Fibroblast of peridontal ligament (primary cell): ENCODE data around the gene COPG1.
A peak's percentile ranks its signal among the peaks of the same experiment; 100 is the strongest.
"Not testable (repeated sequence)": the region's sequence is repeated elsewhere in the genome, so short reads cannot be mapped to it uniquely, and the experiment has no call there.

ENCODE experiments used
- DNase-seq: peaks from one replicate; pipeline ENCODE4 v3.0.0-alpha.2; 2010; ENCODE audit errors: extremely low read depth

COPG1 gene, protein sequence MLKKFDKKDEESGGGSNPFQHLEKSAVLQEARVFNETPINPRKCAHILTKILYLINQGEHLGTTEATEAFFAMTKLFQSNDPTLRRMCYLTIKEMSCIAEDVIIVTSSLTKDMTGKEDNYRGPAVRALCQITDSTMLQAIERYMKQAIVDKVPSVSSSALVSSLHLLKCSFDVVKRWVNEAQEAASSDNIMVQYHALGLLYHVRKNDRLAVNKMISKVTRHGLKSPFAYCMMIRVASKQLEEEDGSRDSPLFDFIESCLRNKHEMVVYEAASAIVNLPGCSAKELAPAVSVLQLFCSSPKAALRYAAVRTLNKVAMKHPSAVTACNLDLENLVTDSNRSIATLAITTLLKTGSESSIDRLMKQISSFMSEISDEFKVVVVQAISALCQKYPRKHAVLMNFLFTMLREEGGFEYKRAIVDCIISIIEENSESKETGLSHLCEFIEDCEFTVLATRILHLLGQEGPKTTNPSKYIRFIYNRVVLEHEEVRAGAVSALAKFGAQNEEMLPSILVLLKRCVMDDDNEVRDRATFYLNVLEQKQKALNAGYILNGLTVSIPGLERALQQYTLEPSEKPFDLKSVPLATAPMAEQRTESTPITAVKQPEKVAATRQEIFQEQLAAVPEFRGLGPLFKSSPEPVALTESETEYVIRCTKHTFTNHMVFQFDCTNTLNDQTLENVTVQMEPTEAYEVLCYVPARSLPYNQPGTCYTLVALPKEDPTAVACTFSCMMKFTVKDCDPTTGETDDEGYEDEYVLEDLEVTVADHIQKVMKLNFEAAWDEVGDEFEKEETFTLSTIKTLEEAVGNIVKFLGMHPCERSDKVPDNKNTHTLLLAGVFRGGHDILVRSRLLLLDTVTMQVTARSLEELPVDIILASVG

DNA sequence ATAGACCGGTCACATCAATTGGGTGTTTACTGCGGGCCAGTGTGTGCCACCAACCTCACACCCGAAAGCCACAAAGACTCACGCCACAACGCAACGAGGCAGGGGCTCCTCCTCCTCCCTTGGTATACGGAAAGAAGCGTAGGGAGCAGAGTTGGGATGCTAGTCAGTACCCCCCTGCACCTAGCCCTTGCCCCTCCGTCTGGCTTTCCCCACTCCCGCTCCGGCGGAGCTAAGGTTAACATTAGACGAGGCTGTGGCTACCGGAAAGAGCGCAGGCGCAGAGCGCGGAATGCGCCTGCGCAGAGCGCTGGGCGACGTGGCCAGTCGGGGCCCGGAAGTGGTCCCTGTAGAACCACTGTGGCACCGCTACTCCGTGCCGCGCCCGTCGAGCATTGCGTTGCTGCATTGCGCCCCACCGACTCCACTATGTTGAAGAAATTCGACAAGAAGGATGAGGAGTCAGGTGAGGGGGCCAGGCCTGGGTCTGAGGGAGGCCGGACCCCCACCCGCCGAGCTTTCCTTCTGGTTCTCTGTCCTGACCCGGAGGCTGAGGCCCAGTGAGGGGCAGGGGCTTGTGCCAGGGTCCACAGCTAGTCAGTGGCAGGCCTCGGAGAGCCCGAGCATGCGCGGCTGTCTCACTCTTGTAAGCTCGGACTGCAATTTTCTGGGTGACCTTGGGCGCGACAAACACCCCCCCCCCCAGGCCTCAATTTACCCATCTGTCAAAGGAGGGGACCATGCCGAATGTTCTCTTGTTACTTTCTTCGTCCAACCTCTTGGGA lies at the start of gene COPG1:
Gene COPG1 (plus strand): TSS at position 323 of the 782 bp plus-strand sequence. CDS start 104 bp downstream, at position 427.
- DNase-seq: peak; percentile 90

DNA sequence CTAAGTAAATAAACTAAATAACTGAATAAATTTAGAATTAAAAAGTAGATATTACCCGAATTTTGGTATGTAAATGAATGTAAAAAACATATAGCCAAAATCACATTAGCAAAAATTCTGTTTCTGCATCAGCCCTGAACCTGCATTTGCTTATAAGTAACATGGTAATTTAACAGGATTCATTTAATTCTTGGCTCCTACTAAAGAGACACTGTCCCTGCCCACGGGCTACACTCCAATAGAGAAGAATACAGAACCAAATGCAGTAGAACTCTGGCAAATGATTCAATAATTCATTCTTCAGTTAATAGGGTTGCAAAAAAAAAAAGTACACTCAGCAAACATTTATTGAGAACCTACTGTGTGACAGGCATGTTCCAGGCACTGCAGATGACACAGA lies 44.9 kb upstream of the COPG1 start:
- no peak for DNase-seq

DNA sequence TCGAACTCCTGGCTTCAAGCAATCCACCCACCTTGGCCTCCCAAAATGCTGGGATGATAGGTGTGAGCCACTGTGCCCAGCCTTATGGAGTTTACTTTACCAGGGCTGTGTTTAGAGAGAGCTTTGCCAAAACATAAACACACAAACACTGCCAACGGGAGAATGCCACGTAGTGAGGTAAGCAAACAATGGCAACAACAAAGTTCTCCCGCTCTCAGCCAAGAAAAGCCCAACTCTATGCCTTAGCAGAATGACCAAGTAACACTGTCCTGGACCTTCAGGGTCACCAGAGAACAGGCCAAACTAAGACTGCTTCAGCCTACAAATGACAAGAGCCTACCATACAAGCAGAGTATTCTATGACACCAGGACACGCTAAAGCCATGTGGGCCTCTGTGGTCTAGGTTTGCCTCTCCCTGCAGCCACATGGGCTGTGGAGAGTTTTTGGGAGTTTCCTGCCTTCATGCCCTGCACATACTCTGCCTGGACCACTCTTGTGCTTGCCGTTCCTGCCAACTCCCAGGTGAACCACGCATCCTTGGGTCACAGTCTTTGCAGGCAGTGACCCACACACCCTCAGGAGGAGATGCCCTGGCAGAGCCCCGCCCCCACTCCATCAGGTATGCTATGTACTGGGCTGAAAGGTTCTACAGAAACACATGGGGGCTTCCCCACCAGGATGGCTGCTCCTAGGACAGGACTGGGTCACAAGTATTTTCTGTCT lies 44.1 kb upstream of the COPG1 start:
- DNase-seq: no peak

GRCh38 chr3:129207479-129207878 lies 41.9 kb upstream of the COPG1 start:
- DNase-seq: peak; percentile 52

GRCh38 chr3:129211345-129211744 lies 38.1 kb upstream of the COPG1 start:
- DNase-seq: no peak

DNA sequence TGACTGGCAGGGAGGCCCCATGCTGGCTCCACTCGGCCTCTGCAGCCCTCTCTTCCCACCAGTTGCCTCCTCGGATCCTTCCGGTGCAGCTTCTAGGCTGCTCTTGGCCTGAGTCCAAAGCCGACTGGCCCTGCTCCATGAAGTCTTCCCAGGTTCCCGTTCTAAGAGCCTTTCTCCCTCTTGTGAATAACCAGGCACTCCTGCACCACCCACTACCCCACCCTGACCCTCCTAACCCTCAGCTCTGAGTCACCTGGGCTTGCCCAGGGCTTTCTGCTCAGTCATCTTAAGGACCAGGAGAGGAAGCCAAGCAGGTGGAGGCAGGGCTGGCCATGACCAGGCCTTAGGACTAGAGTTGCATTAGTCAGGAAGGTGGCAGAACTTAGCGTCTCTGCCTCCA lies 37.6 kb upstream of the COPG1 start:
- peak; percentile 45 for DNase-seq

DNA sequence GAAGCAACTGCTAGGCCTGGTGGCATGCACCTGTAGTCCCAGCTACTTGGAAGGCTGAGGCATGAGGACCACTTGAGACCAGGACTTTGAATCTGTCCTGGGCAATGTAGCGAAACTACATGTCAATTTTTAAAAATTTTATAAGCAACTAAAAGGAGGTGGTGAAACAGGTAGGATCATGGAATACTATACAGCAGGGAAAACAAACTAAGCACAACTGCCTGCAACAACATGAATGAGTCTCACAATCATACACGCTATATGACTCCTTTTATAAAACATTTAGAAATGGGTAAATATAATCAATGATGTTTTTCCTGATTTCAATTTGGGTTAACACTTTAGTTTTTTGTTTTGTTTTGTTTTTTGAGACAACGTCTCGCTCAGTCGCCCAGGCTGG lies 36.2 kb upstream of the COPG1 start:
- DNase-seq: no peak

GRCh38 chr3:129218742-129219141 lies 30.7 kb upstream of the COPG1 start:
- DNase-seq: no peak

- not testable (repeated sequence) for DNase-seq
Measured at GRCh38 chr3:129224387-129224786, 25.0 kb upstream of the COPG1 start.

- peak; percentile 88 for DNase-seq
Measured at GRCh38 chr3:129224984-129225393, 24.4 kb upstream of the COPG1 start.

- DNase-seq: peak; percentile 91
Measured at GRCh38 chr3:129226374-129226773, 23.0 kb upstream of the COPG1 start.

- peak; percentile 56 for DNase-seq
Measured at GRCh38 chr3:129228891-129229585, 20.4 kb upstream of the COPG1 start.

- DNase-seq: peak; percentile 80
Measured at GRCh38 chr3:129230311-129231019, 18.9 kb upstream of the COPG1 start.

GRCh38 chr3:129231331-129232119 lies 17.9 kb upstream of the COPG1 start:
- DNase-seq: no peak

DNA sequence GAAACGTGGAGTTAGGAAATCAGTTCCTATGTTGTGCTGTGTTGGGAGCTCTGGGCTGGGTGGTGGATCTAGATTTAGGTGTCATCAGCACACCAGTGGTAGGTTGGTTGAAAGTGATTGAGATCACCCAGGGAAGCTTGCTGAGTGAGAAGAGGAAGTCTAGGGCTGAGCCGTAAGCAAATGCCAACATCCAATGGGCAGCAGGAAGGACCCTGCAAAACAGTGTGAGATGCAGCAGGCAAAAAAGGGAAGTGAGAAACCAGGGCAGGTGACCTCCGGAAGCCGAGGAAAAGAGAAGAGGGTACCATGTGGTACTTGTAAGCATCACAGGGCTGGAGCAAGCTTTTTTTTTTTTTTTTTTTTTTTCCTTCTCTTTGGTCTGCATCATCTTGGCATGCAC lies 15.9 kb upstream of the COPG1 start:
- DNase-seq: no peak

DNA sequence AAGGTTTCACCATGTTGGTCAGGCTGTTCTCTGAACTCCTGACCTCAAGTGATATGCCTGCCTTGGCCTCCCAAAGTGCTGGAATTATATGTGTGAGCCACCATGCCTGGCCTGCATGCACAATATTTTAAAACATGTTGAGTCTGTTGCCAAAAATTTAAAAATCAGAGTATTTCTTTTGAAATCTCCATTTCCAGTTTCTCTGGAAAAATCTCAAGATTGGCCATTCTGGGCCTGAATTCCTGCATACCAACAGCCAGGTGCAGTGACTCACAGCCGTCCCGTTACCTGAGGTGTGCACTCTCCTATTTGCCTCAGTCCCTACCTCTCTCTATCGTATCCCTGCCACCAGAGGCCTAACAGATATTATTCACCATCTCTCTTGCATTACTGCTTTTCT lies 15.0 kb upstream of the COPG1 start:
- DNase-seq: no peak

GRCh38 chr3:129235344-129235917 lies 14.0 kb upstream of the COPG1 start:
- DNase-seq: no peak

- DNase-seq: peak; percentile 80
Measured at GRCh38 chr3:129238945-129239705, 10.3 kb upstream of the COPG1 start.
